Rectal smooth muscle tissue (tissue), 1 donor: ENCODE results near the gene NCAM2.

ENCODE experiments used
- H3K27ac ChIP-seq: one replicate; pipeline ENCODE4 v1.7.0; 2013; ENCODE audit warnings: low read depth, low read length, inconsistent platforms
- H3K27me3 ChIP-seq: one replicate; pipeline ENCODE4 v1.7.0; 2013; ENCODE audit warnings: low read length; ENCODE audit not compliant: control insufficient read depth, insufficient read depth
- H3K36me3 ChIP-seq: one replicate; pipeline ENCODE4 v1.7.0; 2013; ENCODE audit warnings: low read length; ENCODE audit not compliant: control insufficient read depth, insufficient read depth
- H3K4me1 ChIP-seq: one replicate; pipeline ENCODE4 v1.7.0; 2013; ENCODE audit warnings: low read length; ENCODE audit not compliant: control insufficient read depth, insufficient read depth
- H3K4me3 ChIP-seq: one replicate; pipeline ENCODE4 v1.7.0; 2013; ENCODE audit warnings: low read length
- H3K9ac ChIP-seq: one replicate; pipeline ENCODE4 v1.7.0; 2013; ENCODE audit warnings: low read length

Gene NCAM2

DNA sequence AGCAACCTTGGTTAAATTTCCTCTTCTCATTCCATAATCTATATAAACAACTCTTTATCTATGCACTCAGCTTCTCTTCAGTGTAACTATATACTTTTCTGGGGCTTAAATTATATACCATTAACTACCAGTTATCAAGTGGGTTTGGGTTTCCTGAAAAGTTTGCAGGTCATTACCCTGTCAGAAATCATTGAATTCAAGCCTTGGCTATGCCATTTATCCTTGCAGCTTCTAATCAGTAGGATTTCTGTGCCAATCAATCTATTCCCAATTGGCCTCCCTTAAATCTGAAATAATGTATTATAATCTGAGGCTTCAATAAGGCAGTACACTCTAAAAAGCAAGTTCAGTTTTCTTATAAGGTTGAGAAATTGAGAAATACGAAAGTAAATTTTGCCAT lies 466.5 kb downstream of the NCAM2 start:
- Histone ChIP-seq H3K36me3 (no peaks in the 10 kb centered on the region), H3K4me3 (no peak overlapping the region), H3K27ac (no peak overlapping the region), H3K27me3 (no peaks in the 10 kb centered on the region), H3K4me1 (no peaks in the 10 kb centered on the region), H3K9ac (no peak overlapping the region)

DNA sequence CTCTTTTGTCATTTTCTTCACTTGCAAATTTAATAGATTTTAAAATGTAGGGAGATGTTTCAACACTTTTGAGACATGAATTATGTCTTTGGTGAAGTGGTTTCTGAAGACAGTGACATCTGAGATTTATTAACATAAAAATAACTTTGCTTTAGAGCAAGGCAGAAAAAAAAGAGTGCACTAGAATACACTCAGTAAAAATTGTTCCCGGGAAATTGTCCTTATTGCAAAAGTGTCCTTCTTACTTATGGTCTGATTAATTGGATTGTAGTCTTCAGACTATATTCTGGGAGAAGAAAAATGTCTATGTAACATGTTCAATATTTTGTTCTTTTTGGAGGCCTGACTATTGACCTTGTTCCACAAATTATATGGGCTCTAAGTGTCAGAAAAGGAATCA lies 468.5 kb downstream of the NCAM2 start:
- H3K27ac ChIP-seq = no peak overlapping the region
- H3K27me3 ChIP-seq = no peaks in the 10 kb centered on the region
- H3K4me3 ChIP-seq = no peak overlapping the region
- no peaks in the 10 kb centered on the region for H3K4me1 ChIP-seq
- no peak overlapping the region for H3K9ac ChIP-seq
- no peaks in the 10 kb centered on the region for H3K36me3 ChIP-seq

DNA sequence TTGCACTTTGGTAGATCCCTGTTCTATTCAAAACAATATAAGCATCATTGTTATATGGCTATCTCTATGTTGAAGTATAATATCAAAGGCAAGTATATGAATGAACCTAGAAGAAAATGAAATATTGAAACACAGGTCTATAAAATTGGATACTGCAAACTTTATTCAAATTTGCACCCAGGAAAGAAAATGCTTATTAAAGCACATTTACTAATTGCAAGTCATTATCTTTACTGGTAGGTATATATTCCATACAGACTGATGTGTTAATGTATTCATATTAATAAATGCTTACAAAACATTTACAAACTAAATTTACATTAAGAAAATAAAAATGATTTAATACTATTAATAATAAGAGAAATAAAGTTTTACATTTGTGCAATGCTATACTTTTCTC lies 469.8 kb downstream of the NCAM2 start:
- H3K36me3 ChIP-seq = no peaks in the 10 kb centered on the region
- H3K4me1 ChIP-seq = no peaks in the 10 kb centered on the region
- H3K9ac ChIP-seq = no peak overlapping the region
- H3K4me3 ChIP-seq = no peak overlapping the region
- no peak overlapping the region for H3K27ac ChIP-seq
- H3K27me3 ChIP-seq = no peaks in the 10 kb centered on the region

DNA sequence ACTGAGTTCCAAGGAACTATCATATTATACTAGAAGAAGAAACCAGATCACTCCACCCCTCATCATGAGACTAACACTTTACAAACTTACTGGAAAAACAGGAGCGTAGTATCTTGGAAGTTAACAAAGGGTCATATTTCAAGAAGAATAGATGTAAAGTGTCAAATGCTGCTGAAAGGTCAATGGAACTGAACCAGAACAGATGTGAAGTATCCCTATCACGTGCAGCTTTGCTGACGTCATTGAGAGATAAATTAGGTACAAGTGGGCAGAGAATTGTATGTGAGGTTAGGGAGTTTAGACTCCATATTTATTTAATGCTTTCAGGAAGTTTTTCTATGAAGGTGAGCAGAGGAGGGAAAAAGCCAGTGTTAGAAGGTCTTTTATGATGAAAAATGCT lies 483.0 kb downstream of the NCAM2 start:
- Histone ChIP-seq H3K27me3 (no peaks in the 10 kb centered on the region), H3K27ac (no peak overlapping the region), H3K9ac (no peak overlapping the region), H3K4me1 (no peaks in the 10 kb centered on the region), H3K4me3 (no peak overlapping the region), H3K36me3 (no peaks in the 10 kb centered on the region)

DNA sequence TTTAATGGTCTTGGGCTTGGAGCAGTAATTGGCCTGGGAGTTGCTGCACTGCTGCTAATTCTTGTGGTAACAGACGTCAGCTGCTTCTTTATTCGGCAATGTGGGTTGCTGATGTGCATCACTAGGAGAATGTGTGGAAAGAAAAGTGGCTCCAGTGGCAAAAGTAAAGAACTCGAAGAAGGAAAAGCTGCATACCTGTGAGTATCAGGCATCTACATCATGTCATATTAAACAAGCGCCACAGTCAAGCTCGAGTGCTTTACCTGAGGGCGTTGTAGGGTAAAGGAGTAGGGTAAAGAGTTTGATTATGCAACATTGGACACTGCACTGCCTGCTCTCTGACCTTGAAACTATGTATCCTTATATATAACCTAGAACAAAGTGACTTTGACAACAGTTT lies 510.6 kb downstream of the NCAM2 start:
- Histone ChIP-seq H3K4me3 (no peak overlapping the region), H3K27ac (no peak overlapping the region), H3K9ac (no peak overlapping the region), H3K36me3 (no peaks in the 10 kb centered on the region), H3K4me1 (no peaks in the 10 kb centered on the region), H3K27me3 (no peaks in the 10 kb centered on the region)

DNA sequence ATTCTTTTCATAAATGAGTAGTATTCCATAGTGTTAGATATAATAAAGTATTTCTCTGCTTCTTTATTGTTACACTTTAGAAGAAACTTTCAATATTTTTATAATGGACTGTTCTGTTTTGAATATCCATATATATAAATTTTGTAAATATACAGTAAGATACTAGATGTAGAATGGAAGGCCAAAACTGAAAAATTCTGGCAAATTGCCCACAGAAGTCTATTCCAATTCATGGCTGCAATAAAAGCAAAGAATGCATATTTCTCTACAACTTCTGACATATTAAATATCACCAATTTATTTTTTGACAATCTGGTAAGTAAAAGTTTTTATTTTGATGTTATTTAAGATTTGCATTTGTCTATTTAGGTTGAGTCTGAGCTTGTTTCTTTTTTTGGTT lies 532.5 kb downstream of the NCAM2 start:
- Histone ChIP-seq H3K9ac (no peak overlapping the region), H3K4me1 (no peaks in the 10 kb centered on the region), H3K27ac (no peak overlapping the region), H3K27me3 (no peaks in the 10 kb centered on the region), H3K4me3 (no peak overlapping the region), H3K36me3 (no peaks in the 10 kb centered on the region)

DNA sequence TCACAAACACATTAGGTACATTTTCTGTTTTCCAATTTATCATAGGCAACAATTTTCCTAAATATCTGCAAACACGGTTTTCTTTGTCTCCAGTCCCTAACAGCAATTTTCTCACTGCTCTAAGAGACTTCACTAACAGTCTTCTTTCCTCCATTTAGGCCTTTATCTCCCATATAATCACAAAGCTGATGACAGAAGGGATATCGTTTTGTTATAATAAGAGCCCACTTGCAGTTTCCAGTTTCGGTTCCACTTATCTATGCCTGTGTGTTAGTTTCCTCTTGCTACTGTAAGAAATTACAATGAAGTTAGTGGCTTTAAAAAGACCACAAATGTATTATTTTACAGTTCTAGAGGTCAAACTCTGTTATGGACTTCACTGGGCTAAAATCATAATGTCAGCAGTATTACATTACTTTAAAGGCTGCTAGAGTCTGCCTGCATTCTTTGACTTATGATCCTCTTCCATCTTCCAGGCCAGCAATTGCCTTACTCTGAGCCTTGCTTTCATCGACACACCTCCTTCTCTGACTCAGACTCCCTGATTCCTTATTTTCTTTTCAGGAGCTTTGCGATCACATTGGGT lies 549.3 kb downstream of the NCAM2 start:
- Histone ChIP-seq H3K27ac (no peak overlapping the region), H3K4me3 (no peak overlapping the region), H3K27me3 (no peaks in the 10 kb centered on the region), H3K4me1 (no peaks in the 10 kb centered on the region), H3K9ac (no peak overlapping the region), H3K36me3 (no peaks in the 10 kb centered on the region)

DNA sequence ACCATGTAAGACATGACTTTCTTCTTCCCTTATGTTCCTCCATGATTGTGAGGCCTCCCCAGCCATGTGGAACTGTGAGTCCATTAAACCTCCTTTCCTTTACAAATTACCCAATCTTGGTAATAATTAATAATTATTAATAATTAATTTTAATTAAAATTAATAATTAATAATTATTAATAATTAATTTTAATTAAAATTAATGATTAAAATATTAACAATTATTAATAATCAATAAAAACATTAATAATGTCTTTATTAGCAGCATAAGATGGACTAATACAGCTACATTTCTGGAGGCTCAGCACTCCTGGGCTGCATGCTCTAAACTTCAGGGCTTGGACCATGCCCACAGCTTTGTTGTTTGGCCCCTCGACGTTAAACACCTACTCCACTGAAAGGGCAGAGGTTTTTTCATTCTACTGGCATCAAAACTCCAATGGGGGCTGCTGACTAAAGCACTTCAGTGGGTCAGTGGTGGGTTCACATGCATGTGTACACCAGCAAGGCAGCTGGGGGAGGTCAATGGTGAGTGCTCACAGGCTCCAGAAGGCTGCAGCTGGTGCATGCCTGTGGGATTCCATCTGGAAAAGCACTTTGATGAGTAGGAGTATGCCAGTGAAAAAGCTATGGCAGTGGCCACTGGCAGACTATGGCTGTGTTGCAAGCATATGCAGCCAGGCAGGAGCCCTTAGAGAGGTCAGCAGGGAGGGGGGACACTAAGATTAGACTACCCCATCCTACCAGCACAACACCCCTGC lies 561.3 kb downstream of the NCAM2 start:
- Histone ChIP-seq H3K9ac (no peak overlapping the region), H3K36me3 (no peaks in the 10 kb centered on the region), H3K4me3 (no peak overlapping the region), H3K4me1 (no peaks in the 10 kb centered on the region), H3K27ac (no peak overlapping the region), H3K27me3 (no peaks in the 10 kb centered on the region)
